ENCODE measurements around the gene IFFO2. TPM values are rescaled to one million over a fixed set of nuclear protein-coding genes. Genes with fewer than 3 reads are reported as not detected.
A peak's percentile ranks its signal among the peaks of the same experiment; 100 is the strongest.

Gene IFFO2
- total and polyA plus RNA-seq, 2 of the 13 experiments (the other 11 are each of a cell fraction or from before 2014, with no cell fraction given), result 7.3 to 16.7 TPM

GRCh38 chr1:18936814-18937481 lies 19.5 kb downstream of the IFFO2 start (continued):
- peak; percentile 61 for TF ChIP-seq FOXP4 (CRISPR knock-in tag; IDR thresholded peaks at IDR 0.05)
- TF ChIP-seq FOXP1 (IDR thresholded peaks at IDR 0.05), result no peak
- TF ChIP-seq FOXP1 (CRISPR knock-in tag; IDR thresholded peaks at IDR 0.05), result peak; percentile 31; the same call in 1 of the 2 replicates
- no peak for TF ChIP-seq NR2F2 (IDR thresholded peaks at IDR 0.05; ENCODE audit: borderline replicate concordance, low read depth)
- no peak for TF ChIP-seq GABPB1 (CRISPR knock-in tag; IDR thresholded peaks at IDR 0.05)
- TF ChIP-seq CC2D1A (CRISPR knock-in tag; IDR thresholded peaks at IDR 0.05), result no peak
- no peak for TF ChIP-seq WIZ (CRISPR knock-in tag; IDR thresholded peaks at IDR 0.05)
- 0 out of 2 replicates have a peak, but pooled peaks have one; percentile 11 for TF ChIP-seq RXRB (CRISPR knock-in tag; IDR thresholded peaks at IDR 0.05; ENCODE audit: borderline replicate concordance)
- TF ChIP-seq STAG1 (CRISPR knock-in tag; IDR thresholded peaks at IDR 0.05), result 0 out of 2 replicates have a peak, but pooled peaks have one; percentile 23
- no peak for TF ChIP-seq MAFK (conservative IDR thresholded peaks at IDR 0.05 in 1 of 2, IDR thresholded peaks at IDR 0.05 in 1 of 2; ENCODE audit: low read length in 2 of 2)
- no peak for TF ChIP-seq ZNF775 (CRISPR knock-in tag; IDR thresholded peaks at IDR 0.05; ENCODE audit: borderline replicate concordance)
- TF ChIP-seq, protein P1, sequence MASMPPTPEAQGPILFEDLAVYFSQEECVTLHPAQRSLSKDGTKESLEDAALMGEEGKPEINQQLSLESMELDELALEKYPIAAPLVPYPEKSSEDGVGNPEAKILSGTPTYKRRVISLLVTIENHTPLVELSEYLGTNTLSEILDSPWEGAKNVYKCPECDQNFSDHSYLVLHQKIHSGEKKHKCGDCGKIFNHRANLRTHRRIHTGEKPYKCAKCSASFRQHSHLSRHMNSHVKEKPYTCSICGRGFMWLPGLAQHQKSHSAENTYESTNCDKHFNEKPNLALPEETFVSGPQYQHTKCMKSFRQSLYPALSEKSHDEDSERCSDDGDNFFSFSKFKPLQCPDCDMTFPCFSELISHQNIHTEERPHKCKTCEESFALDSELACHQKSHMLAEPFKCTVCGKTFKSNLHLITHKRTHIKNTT (CRISPR knock-in tag; IDR thresholded peaks at IDR 0.05), result no peak
- TF ChIP-seq ZBTB8A (CRISPR knock-in tag; IDR thresholded peaks at IDR 0.05; ENCODE audit: borderline replicate concordance, low read depth), result no peak
- TF ChIP-seq ZFP1 (CRISPR knock-in tag; IDR thresholded peaks at IDR 0.05), result no peak
- peak; percentile 90 for TF ChIP-seq MTA1 (CRISPR knock-in tag; IDR thresholded peaks at IDR 0.05; ENCODE audit: borderline replicate concordance)
- TF ChIP-seq TEF (CRISPR knock-in tag; IDR thresholded peaks at IDR 0.05), result peak; percentile 43; the same call in 1 of the 2 replicates
- TF ChIP-seq ZNF468 (CRISPR knock-in tag; IDR thresholded peaks at IDR 0.05), result no peak
- peak; percentile 58; the same call in 1 of the 2 replicates for TF ChIP-seq ZNF563 (CRISPR knock-in tag; IDR thresholded peaks at IDR 0.05)
- TF ChIP-seq CCDC6 (CRISPR knock-in tag; IDR thresholded peaks at IDR 0.05), result no peak
- no peak for TF ChIP-seq POLR2AphosphoS2 (IDR thresholded peaks at IDR 0.05; ENCODE audit: low read depth, low read length)
- TF ChIP-seq DNMT3B (CRISPR knock-in tag; conservative IDR thresholded peaks at IDR 0.05), result no peak
- TF ChIP-seq ZFP36L1 (CRISPR knock-in tag; IDR thresholded peaks at IDR 0.05), result no peak
- peak; percentile 16; the same call in 1 of the 2 replicates for TF ChIP-seq MIER2 (CRISPR knock-in tag; IDR thresholded peaks at IDR 0.05)
- TF ChIP-seq, protein P2, sequence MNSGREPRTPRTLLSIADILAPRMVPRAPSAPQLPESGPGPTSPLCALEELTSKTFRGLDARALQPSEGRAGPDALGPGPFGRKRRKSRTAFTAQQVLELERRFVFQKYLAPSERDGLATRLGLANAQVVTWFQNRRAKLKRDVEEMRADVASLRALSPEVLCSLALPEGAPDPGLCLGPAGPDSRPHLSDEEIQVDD (CRISPR knock-in tag; IDR thresholded peaks at IDR 0.05; ENCODE audit: borderline replicate concordance), result peak; percentile 57; the same call in 1 of the 2 replicates
- TF ChIP-seq TCF12 (IDR thresholded peaks at IDR 0.05), result no peak
- no peak for TF ChIP-seq TCF12 (CRISPR knock-in tag; IDR thresholded peaks at IDR 0.05)
